ENCODE results near the gene LSM7.
"Not testable (repeated sequence)": the region's sequence is repeated elsewhere in the genome, so short reads cannot be mapped to it uniquely, and the experiment has no call there.

The LSM7 gene

GRCh38 chr19:2354670-2355069 is 26.3 kb upstream of the LSM7 start:
- no peak for DNase-seq

GRCh38 chr19:2353887-2354592 is 25.7 kb upstream of the LSM7 start:
- no peak for DNase-seq

- no peak for DNase-seq
Observed at GRCh38 chr19:2353159-2353886, 24.9 kb upstream of the LSM7 start.

GRCh38 chr19:2352121-2352520 is 23.7 kb upstream of the LSM7 start:
- no peak for DNase-seq

- DNase-seq, result no peak
Observed at GRCh38 chr19:2351591-2351990, 23.2 kb upstream of the LSM7 start.

- no peak for DNase-seq
Observed at GRCh38 chr19:2350656-2351055, 22.3 kb upstream of the LSM7 start.

GRCh38 chr19:2349818-2350217 is 21.4 kb upstream of the LSM7 start:
- DNase-seq, result not testable (repeated sequence)

- no peak for DNase-seq
Observed at GRCh38 chr19:2345794-2346663, 17.6 kb upstream of the LSM7 start.

- DNase-seq, result no peak
Observed at GRCh38 chr19:2345076-2345475, 16.7 kb upstream of the LSM7 start.

- no peak for DNase-seq
Observed at GRCh38 chr19:2344381-2344870, 16.0 kb upstream of the LSM7 start.

GRCh38 chr19:2343289-2343982 is 15.1 kb upstream of the LSM7 start:
- DNase-seq, result no peak

GRCh38 chr19:2342656-2343288 is 14.4 kb upstream of the LSM7 start:
- no peak for DNase-seq

- DNase-seq, result no peak
Observed at GRCh38 chr19:2341982-2342381, 13.6 kb upstream of the LSM7 start.

- no peak for DNase-seq
Observed at GRCh38 chr19:2341244-2341751, 12.9 kb upstream of the LSM7 start.

GRCh38 chr19:2340496-2341243 is 12.3 kb upstream of the LSM7 start:
- DNase-seq, result no peak

- DNase-seq, result no peak
Observed at GRCh38 chr19:2339644-2340310, 11.4 kb upstream of the LSM7 start.

GRCh38 chr19:2338751-2339643 is 10.6 kb upstream of the LSM7 start:
- no peak for DNase-seq

GRCh38 chr19:2338055-2338615 is 9.7 kb upstream of the LSM7 start:
- DNase-seq, result no peak

GRCh38 chr19:2337329-2337707 is 8.9 kb upstream of the LSM7 start:
- DNase-seq, result no peak

Measured in activated CD8-positive, alpha-beta memory T cell treated with anti-CD3 and anti-CD28 coated beads for 24 hours (primary cell).